Activated CD4-positive, alpha-beta T cell treated with anti-CD3 and anti-CD28 coated beads, Interleukin-2, amount 50 U/mL, for 1 hour (primary cell): ENCODE data around the gene ADCY1.

Experiments used
- DNase-seq: peaks from one replicate; pipeline ENCODE4 v3.0.0-alpha.2; 2020

ADCY1 gene

GRCh38 chr7:45578467-45578866 is 4.3 kb downstream of the ADCY1 start:
- no peak for DNase-seq

- no peak for DNase-seq
These were observed 5.2 kb downstream of the ADCY1 start for GRCh38 chr7:45579391-45579801.

- DNase-seq: no peak
These were observed 6.1 kb downstream of the ADCY1 start for GRCh38 chr7:45580053-45580872.

- DNase-seq: no peak
These were observed 7.2 kb downstream of the ADCY1 start for GRCh38 chr7:45581271-45581780.

- no peak for DNase-seq
These were observed 8.1 kb downstream of the ADCY1 start for GRCh38 chr7:45582136-45582749.

DNA sequence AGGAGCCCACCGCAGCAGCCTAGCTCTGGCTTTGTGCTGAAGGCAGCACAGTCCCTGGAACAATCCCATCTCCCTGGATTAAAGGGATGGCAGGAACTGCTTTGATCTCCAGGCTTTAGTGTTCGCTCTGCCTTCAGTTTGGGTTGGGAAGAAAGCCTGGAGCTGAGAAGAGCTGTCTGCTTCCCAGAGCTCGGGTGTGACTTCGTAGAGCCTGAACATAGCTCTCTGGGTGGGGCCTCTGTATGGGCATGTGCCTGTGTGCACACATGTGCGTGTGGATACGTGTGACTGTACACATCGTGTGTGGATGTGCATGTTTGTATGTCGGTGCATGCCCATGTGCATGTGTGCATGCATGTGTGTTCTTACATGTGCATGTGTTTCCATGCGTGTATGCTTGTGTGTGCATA is 8.7 kb downstream of the ADCY1 start:
- no peak for DNase-seq

DNA sequence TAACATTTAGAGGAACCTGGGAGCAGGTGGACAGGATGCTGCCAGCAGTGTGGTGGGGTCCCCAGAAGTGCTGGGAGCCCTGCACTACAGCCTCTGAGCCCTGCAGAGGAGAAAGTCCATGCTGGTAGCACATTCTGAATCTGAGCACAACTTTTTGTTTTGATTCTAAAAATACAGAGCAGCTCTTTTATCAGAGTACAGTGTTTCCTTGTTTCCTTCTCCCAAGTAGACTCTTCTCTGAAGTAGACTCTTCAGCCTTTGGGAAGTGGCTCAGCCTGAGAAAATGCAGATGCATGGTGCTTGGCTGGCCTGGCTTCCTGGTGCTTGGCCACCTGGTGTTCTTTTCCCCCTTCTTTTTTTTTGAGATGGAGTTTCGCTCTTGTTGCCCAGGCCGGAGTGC is 9.1 kb downstream of the ADCY1 start:
- DNase-seq: no peak

DNA sequence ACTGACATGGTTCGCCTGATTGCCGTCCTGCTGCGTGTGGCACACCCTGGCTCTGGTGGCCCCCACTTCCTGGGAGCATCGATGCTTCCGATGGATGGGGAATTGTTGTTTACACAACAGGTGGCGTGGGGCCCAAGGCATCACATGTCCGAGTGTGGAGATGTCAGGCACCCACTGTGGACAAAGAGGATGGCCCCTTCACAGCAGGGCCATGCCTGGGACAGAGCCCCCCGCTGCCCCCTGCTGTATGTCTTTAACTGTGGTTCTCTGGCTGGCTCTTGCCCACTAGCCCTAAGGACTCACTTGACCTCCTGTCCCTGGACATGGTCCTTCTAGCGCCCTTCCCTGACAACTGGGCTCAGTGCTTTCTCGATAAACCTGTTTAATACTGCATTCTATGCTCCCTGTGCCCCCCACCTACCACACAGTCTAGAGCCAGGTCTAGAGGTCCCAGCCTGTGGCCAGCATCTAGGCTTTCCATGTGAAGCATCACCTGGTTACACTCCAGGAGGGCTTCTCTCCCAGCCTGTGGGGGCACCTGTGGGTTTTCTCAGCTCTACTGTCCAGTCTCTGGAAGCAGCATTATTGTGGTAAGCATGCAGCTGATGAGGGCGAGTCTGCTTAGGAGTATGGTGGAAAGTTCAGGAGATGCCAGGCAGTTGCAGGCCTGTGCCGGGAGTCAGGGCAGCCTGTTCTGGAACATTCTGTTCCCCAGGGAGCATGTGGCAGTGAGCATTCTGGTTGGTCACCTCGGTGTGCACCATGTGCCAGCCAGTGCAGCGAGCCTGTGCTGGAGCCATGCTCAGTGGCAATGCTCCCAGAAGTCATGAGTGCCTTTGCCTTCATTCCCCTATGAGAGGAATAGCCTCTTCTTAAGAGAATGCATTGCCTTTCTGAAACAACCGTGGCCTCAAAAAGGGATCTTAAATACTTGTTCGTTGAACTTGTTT is 10.4 kb downstream of the ADCY1 start:
- DNase-seq: no peak

DNA sequence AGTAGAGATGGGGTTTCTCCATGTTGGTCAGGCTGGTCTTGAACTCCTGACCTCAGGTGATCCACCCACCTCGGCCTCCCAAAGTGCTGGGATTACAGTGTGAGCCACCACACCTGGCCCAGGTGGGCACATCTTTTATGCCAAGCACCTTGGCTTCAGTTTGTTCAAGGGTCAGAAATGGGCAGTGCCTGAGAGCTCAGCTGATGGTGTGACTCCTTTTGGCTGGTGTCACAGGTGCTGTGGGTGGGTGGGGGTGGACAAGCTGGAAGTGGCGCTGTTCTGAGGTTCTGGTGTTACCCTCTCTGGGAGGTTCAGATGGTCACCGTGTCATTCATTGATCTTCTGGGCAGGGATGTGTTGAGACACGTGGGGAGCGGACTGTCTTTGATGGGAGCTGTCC is 11.5 kb downstream of the ADCY1 start:
- DNase-seq: no peak

- no peak for DNase-seq
These were observed 12.7 kb downstream of the ADCY1 start for GRCh38 chr7:45586542-45587520.

DNA sequence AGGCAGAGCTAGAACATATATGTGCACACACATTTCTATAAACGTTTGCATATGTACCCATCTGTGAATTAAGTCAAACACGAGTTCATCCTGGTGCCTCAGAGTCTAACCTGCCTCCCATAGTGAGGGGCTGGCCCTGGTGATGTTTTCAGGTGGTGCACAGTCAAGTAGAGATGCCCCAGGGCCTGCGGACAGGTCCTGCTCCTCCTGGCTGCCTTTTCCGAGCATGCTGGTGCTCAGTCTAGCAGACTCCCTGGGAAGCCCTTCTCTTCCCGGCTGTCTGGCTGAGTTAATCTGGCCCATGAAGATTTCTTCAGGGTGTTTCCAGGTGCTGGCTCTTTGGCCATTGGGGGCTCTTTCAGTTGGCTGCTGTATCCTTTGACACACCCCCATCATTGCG is 14.3 kb downstream of the ADCY1 start:
- no peak for DNase-seq

GRCh38 chr7:45589061-45589460 is 14.9 kb downstream of the ADCY1 start:
- no peak for DNase-seq

GRCh38 chr7:45589915-45590678 is 15.9 kb downstream of the ADCY1 start:
- DNase-seq: no peak

GRCh38 chr7:45590679-45591057 is 16.5 kb downstream of the ADCY1 start:
- no peak for DNase-seq

DNA sequence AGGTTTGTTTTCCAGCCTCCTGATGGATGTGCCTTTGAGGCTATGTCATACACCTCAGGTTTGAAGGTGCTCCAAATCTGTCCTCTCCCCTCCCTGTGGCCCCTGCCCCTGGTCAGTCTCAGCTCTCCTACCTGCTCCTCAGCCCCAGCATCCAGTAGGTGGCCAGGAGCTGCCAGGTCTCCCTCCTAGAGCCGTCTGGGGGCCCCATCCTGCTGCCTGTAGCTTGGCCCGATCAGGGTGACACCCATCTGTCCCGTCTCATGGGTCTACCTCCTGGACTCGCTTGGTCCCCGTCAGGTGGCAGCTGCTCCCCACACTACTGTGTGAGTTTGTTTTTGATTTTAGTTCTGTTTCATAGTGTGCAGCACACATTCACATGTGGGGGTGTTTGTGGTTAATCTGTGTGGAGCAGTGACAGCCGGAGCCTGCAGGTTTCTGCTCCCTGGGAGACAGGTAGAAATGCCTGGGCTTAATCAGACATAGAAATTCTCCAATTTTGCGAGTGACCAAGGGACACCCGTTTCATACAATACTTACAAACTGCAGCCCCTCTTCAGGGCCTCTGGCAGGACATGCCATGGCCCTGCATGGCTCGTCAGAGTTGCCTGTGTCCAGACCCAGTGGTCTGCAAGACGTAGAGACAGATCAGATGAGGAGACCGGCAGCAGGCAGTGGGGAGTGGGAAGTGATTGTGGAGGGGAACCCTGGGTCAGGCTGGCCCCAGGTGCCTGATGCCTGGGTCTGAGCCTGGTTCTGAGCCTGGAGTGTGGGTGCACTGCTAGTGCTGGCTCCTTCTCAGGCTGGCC is 17.1 kb downstream of the ADCY1 start:
- no peak for DNase-seq

DNA sequence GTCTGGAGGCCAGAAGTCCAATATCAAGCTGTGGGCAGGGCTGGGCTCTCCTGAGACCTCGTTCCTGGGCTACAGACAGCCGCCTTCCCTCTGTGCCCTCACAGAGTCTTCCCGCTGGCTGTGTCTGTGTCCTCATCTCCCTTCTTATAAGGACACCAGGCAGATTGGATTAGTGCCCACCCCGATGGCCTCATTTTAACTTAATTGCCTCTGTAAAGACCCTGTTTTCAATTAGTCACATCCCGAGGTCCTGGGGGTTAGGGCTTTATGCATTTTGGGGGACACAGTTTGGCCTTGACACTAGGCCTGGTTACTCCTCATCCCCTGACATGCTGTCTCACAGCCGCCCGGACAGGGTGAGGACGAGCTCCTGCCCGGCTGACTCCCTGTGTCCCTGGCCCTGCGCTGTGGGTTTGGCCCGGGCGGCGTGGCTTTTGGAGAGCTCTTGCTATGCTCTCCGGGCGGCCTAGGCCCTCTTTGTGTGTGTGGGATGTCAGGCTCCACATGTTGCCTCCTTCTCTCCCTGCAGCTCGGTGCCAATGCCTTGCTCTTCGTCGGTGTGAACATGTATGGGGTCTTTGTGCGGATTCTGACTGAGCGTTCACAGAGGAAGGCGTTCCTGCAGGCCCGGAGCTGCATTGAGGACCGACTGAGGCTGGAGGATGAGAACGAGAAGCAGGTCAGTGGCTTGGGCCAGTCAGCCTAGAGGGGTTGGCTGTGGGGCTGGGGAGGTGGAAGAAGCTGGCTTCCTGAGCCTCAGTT is 18.2 kb downstream of the ADCY1 start:
- DNase-seq: no peak

- DNase-seq: no peak
These were observed 19.0 kb downstream of the ADCY1 start for GRCh38 chr7:45593121-45593541.

GRCh38 chr7:45593877-45594276 is 19.7 kb downstream of the ADCY1 start:
- DNase-seq: no peak

DNA sequence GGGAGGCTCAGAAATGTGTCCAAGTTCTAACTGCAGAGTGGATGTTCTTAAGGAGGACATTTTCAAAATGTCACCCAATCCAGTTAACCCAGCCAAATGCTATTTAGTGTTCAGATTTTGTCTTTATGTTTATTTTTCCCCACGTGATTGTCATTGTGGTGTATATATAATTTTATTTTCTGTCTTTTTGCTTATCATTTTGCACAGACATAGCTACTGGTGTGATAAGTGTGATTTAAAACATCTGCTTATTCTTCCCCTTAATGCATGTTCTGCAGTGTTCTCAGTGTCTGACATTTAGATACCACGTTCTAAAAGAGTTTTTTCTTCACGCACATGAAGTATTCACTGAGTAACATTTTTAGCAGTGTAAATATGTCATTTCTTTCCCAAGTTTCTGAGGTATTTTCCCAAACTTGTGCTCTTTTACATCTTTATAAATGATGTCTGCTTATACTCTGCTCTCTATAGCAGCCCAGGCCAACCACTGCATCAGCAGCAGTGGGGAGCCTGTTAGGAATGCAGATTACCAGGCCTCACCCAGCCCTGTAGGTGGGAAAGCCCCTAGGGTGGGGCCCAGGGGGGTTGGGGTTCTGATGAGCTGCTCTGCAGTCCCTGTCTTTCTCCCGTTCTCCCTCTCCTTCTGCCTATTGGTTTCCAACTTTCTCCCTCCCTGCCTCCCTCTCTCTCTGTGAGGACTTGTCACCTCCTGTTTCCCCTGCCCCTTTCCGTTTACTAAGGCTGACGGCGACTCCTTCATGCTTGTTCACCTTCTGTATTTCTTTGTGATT is 20.8 kb downstream of the ADCY1 start:
- DNase-seq: no peak
